ENCODE measurements around the gene RET. TPM values are rescaled to one million over a fixed set of nuclear protein-coding genes. Genes with fewer than 3 reads are reported as not detected.
"Not testable (repeated sequence)": the region's sequence is repeated elsewhere in the genome, so short reads cannot be mapped to it uniquely, and the experiment has no call there.

RET gene
- total RNA-seq, 2 donors from 2014 or later = 1.9 to 3.3 TPM

GRCh38 chr10:43094085-43094484 lies 17.2 kb downstream of the RET start:
- Histone ChIP-seq H3K27me3 (no peaks in the 10 kb centered on the region), H3K9ac (ENCODE audit: low read depth in 2 of 2, low read length in 2 of 2) (no peak overlapping the region), H3K4me1 (no peaks in the 10 kb centered on the region), H3K27ac (no peak overlapping the region), H3K36me3 (no peaks in the 10 kb centered on the region), H3K4me3 (no peak overlapping the region), H3K9me3 (no peaks in the 10 kb centered on the region)
- TF ChIP-seq CTCF (IDR thresholded peaks at IDR 0.05) = no peak
- no peak for DNase-seq
- intact Hi-C loops (cut with DNase I) = no loop called here

GRCh38 chr10:43099339-43099738 lies 22.5 kb downstream of the RET start:
- intact Hi-C loops (cut with DNase I); H3K27me3 ChIP-seq; H3K36me3 ChIP-seq; H3K4me3 ChIP-seq; DNase-seq; H3K9me3 ChIP-seq; H3K4me1 ChIP-seq; H3K9ac ChIP-seq (ENCODE audit: low read depth in 2 of 2, low read length in 2 of 2); H3K27ac ChIP-seq: not testable (repeated sequence)

- no peak overlapping the region for H3K27ac ChIP-seq
- no peak overlapping the region for H3K4me3 ChIP-seq
- H3K27me3 ChIP-seq = peaks cover 8% of the 10 kb centered on the region
- no peak for DNase-seq
- no peaks in the 10 kb centered on the region for H3K9me3 ChIP-seq
- H3K4me1 ChIP-seq = peaks cover 6% of the 10 kb centered on the region
- TF ChIP-seq CTCF (IDR thresholded peaks at IDR 0.05) = no peak
- H3K36me3 ChIP-seq = no peaks in the 10 kb centered on the region
- intact Hi-C loops (cut with DNase I) = loop anchor here (10.0 kb wide), 2 partner anchors 345 to 545 kb away; no protein-coding TSS in a partner anchor
- H3K9ac ChIP-seq (ENCODE audit: low read depth in 2 of 2, low read length in 2 of 2) = no peak overlapping the region
Observed at GRCh38 chr10:43099928-43100327, 23.1 kb downstream of the RET start.

GRCh38 chr10:43100366-43100765 lies 23.5 kb downstream of the RET start:
- Histone ChIP-seq H3K36me3 (no peaks in the 10 kb centered on the region), H3K9me3 (no peaks in the 10 kb centered on the region), H3K27ac (no peak overlapping the region), H3K4me3 (no peak overlapping the region), H3K27me3 (peaks cover 12% of the 10 kb centered on the region), H3K4me1 (peaks cover 7% of the 10 kb centered on the region), H3K9ac (ENCODE audit: low read depth in 2 of 2, low read length in 2 of 2) (no peak overlapping the region)
- no peak for DNase-seq
- TF ChIP-seq CTCF (IDR thresholded peaks at IDR 0.05) = no peak
- intact Hi-C loops (cut with DNase I) = loop anchor here (10.0 kb wide), 2 partner anchors 346 to 546 kb away; no protein-coding TSS in a partner anchor

- intact Hi-C loops (cut with DNase I) = loop anchor here (10.0 kb wide), 2 partner anchors 347 to 547 kb away; no protein-coding TSS in a partner anchor
- no peaks in the 10 kb centered on the region for H3K36me3 ChIP-seq
- peaks cover 7% of the 10 kb centered on the region for H3K4me1 ChIP-seq
- DNase-seq = no peak
- peaks cover 12% of the 10 kb centered on the region for H3K27me3 ChIP-seq
- no peak overlapping the region for H3K4me3 ChIP-seq
- no peak overlapping the region for H3K27ac ChIP-seq
- no peak overlapping the region for H3K9ac ChIP-seq (ENCODE audit: low read depth in 2 of 2, low read length in 2 of 2)
- H3K9me3 ChIP-seq = no peaks in the 10 kb centered on the region
- TF ChIP-seq CTCF (IDR thresholded peaks at IDR 0.05) = no peak
Observed at GRCh38 chr10:43102063-43102828, 25.4 kb downstream of the RET start.
